CD14-positive monocyte (primary cell): Measurements from ENCODE around the gene RNF152. TPM values are rescaled to one million over a fixed set of nuclear protein-coding genes. Genes with fewer than 3 reads are reported as not detected.

Source experiments
- DNase-seq, 3 donors: peaks; one replicate each; pipeline ENCODE4 v3.0.0-alpha.2; 2011 to 2022
- H2AFZ ChIP-seq: 2 replicates; pipeline ENCODE4 v1.6.0; 2012; ENCODE audit warnings: mild to moderate bottlenecking, low read depth, low read length, inconsistent platforms; ENCODE audit not compliant: insufficient read depth, poor library complexity, severe bottlenecking
- H3K27ac ChIP-seq, 2 donors: 1 replicate in 1 of 2; 2 replicates in 1 of 2; pipeline ENCODE4 v1.5.1; 2012 to 2013; ENCODE audit warnings: low read length in 2 of 2, control low read depth in 1 of 2, inconsistent platforms in 1 of 2, low read depth in 1 of 2, mild to moderate bottlenecking in 1 of 2
- H3K27me3 ChIP-seq, 2 donors: one replicate each; pipeline versions ENCODE4 v1.6.0 to v1.6.1; 2011 to 2013; ENCODE audit warnings: low read length in 2 of 2; ENCODE audit not compliant: control insufficient read depth in 2 of 2, insufficient read depth in 2 of 2
- H3K36me3 ChIP-seq, 2 donors: replicated peaks in 1 of 2; 1 replicate in 1 of 2; 2 replicates in 1 of 2; pipeline versions ENCODE4 v1.5.1 to v1.6.1; 2012 to 2013; ENCODE audit warnings: low read length in 2 of 2, control low read depth in 1 of 2, inconsistent platforms in 1 of 2, mild to moderate bottlenecking in 1 of 2; ENCODE audit not compliant: insufficient read depth in 2 of 2, control insufficient read depth in 1 of 2
- H3K4me1 ChIP-seq, 2 donors: 1 replicate in 1 of 2; 2 replicates in 1 of 2; pipeline versions ENCODE4 v1.5.1 to v1.6.1; 2012 to 2013; ENCODE audit warnings: low read length in 2 of 2, control low read depth in 1 of 2, inconsistent platforms in 1 of 2, mild to moderate bottlenecking in 1 of 2, moderate library complexity in 1 of 2; ENCODE audit not compliant: insufficient read depth in 2 of 2, control insufficient read depth in 1 of 2
- H3K4me2 ChIP-seq: replicated peaks from 2 replicates; pipeline ENCODE3; 2012; ENCODE audit warnings: low read length, moderate library complexity, mild to moderate bottlenecking; ENCODE audit not compliant: poor library complexity, severe bottlenecking; ENCODE audit errors: extremely low read depth
- H3K4me3 ChIP-seq, 3 experiments: fragments of 200-600 bp in 1 of 3; sonication (generic) in 1 of 3; replicated peaks in 1 of 3; 1 replicate in 2 of 3; 2 replicates in 1 of 3; pipeline ENCODE4 v1.5.1; 2011 to 2013; ENCODE audit warnings: low read length in 3 of 3, mild to moderate bottlenecking in 3 of 3, control low read depth in 2 of 3, low read depth in 2 of 3, inconsistent platforms in 1 of 3, moderate library complexity in 1 of 3
- H3K79me2 ChIP-seq: 2 replicates; pipeline ENCODE4 v1.6.0; 2012; ENCODE audit warnings: mild to moderate bottlenecking, control low read depth, inconsistent platforms, low read length, moderate library complexity; ENCODE audit not compliant: insufficient read depth
- H3K9ac ChIP-seq: 2 replicates; pipeline ENCODE4 v1.6.0; 2017; ENCODE audit warnings: low read length, mild to moderate bottlenecking; ENCODE audit not compliant: insufficient read depth, poor library complexity, severe bottlenecking
- H3K9me3 ChIP-seq, 2 donors: replicated peaks in 1 of 2; 1 replicate in 1 of 2; 2 replicates in 1 of 2; pipeline versions ENCODE4 v1.5.1 to v1.6.1; 2012 to 2013; ENCODE audit warnings: low read length in 2 of 2, control low read depth in 1 of 2; ENCODE audit not compliant: control insufficient read depth in 1 of 2, insufficient read depth in 1 of 2
- H4K20me1 ChIP-seq: 2 replicates; pipeline ENCODE4 v1.6.0; 2012; ENCODE audit warnings: mild to moderate bottlenecking, low read length, control low read depth, moderate library complexity; ENCODE audit not compliant: insufficient read depth
- H3K27ac Mint-ChIP-seq, 7 donors: one replicate each; pipeline ENCODE4 v1.8.0; 2020; ENCODE audit warnings: mild to moderate bottlenecking in 7 of 7, mixed read lengths in 7 of 7, moderate library complexity in 6 of 7, inconsistent platforms in 2 of 7
- H3K27me3 Mint-ChIP-seq, 3 donors: one replicate each; pipeline ENCODE4 v1.8.0; 2021 to 2022; ENCODE audit warnings: low read depth in 3 of 3, mild to moderate bottlenecking in 3 of 3, mixed read lengths in 3 of 3, moderate library complexity in 3 of 3, inconsistent platforms in 1 of 3
- H3K36me3 Mint-ChIP-seq, 2 donors: one replicate each; pipeline ENCODE4 v1.8.0; 2020; ENCODE audit warnings: mixed read lengths in 2 of 2, inconsistent platforms in 1 of 2, mild to moderate bottlenecking in 1 of 2
- H3K4me1 Mint-ChIP-seq: one replicate; pipeline ENCODE4 v1.8.0; 2020; ENCODE audit warnings: mild to moderate bottlenecking, mixed read lengths
- H3K4me3 Mint-ChIP-seq, 2 donors: one replicate each; pipeline ENCODE4 v1.8.0; 2020; ENCODE audit warnings: mild to moderate bottlenecking in 2 of 2, mixed read lengths in 2 of 2, moderate library complexity in 1 of 2
- H3K9me3 Mint-ChIP-seq, 7 donors: one replicate each; pipeline ENCODE4 v1.8.0; 2020 to 2022; ENCODE audit warnings: mixed read lengths in 7 of 7, mild to moderate bottlenecking in 6 of 7, moderate library complexity in 6 of 7, inconsistent platforms in 2 of 7
- CTCF ChIP-seq: fragments of 200-600 bp; IDR thresholded peaks from one replicate; pipeline ENCODE4 v1.8.0; 2022; ENCODE audit warnings: antibody characterized with exemption, mild to moderate bottlenecking
- WGBS: methylation state at CpG from one replicate; pipeline ENCODE4 v1.1.5; 2013; ENCODE audit warnings: missing lambda C conversion rate; ENCODE audit not compliant: insufficient coverage; 5-methylcytosine and 5-hydroxymethylcytosine counted together
- intact Hi-C, 2 donors: fragments of 100-400 bp; cut with micrococcal nuclease; formaldehyde crosslinking; loops; one replicate each; pipeline versions ENCODE4 v1.15.0 to v1.15.1; 2023
- polyA plus RNA-seq, 3 donors: library from polyadenylated mRNA; depleted of rRNA in 1 of 3; unstranded in 2 of 3; stranded (reverse) in 1 of 3; fragments of 300-500 nt in 2 of 3; fragments of >200 nt in 1 of 3; fragmentation: Illumina TruSeq in 2 of 3; gene quantifications; 1 replicate in 2 of 3; 2 replicates in 1 of 3; pipeline ENCODE4 v1.2.3, GENCODE V29; 2012 to 2021

Gene RNF152
- polyA plus RNA-seq, 3 donors, result 0.03 to 0.54 (median 0.45) TPM

- intact Hi-C loops, result no loop called here
- no peak for TF ChIP-seq CTCF
- H3K4me3 ChIP-seq, result no peak overlapping the region
Observed at GRCh38 chr18:61869636-61870035, 23.2 kb downstream of the RNF152 start.

GRCh38 chr18:61865466-61866175 is 27.2 kb downstream of the RNF152 start:
- no peak overlapping the region for H3K27ac ChIP-seq
- no peak for TF ChIP-seq CTCF
- H3K4me2 ChIP-seq, result no peak overlapping the region
- intact Hi-C loops, result no loop called here
- no peaks in the 10 kb centered on the region for H3K36me3 ChIP-seq
- no peaks in the 10 kb centered on the region for H4K20me1 ChIP-seq
- Mint-ChIP-seq H3K27me3 (peaks cover 12 to 16% (median 13%) of the 10 kb centered on the region in 3 donors), H3K4me3 (no peak overlapping the region), H3K4me1 (no peaks in the 10 kb centered on the region), H3K9me3 (peaks cover 0 to 13% (median 3%) of the 10 kb centered on the region in 7 donors), H3K27ac (no peak overlapping the region), H3K36me3 (no peaks in the 10 kb centered on the region)
- H2AFZ ChIP-seq, result no peak overlapping the region
- no peaks in the 10 kb centered on the region for H3K27me3 ChIP-seq
- 100% methylated on average over 2 of the region's 3 CpGs for WGBS
- H3K4me3 ChIP-seq, result no peak overlapping the region
- no peak overlapping the region for H3K9ac ChIP-seq
- peaks cover 0 to 2% of the 10 kb centered on the region in 2 donors for H3K9me3 ChIP-seq
- H3K79me2 ChIP-seq, result no peaks in the 10 kb centered on the region
- H3K4me1 ChIP-seq, result no peaks in the 10 kb centered on the region
- no peak for DNase-seq

More at GRCh38 chr18:61869636-61870035, 23.2 kb downstream of the RNF152 start:
- no peaks in the 10 kb centered on the region for H3K4me1 Mint-ChIP-seq
- no peaks in the 10 kb centered on the region for H3K79me2 ChIP-seq
- no peak for DNase-seq
- no peak overlapping the region for H2AFZ ChIP-seq
- no peak overlapping the region for H3K9ac ChIP-seq
- H3K36me3 ChIP-seq, result no peaks in the 10 kb centered on the region
- H3K27ac ChIP-seq, result no peak overlapping the region
- H4K20me1 ChIP-seq, result no peaks in the 10 kb centered on the region
- H3K9me3 ChIP-seq, result no peaks in the 10 kb centered on the region
- H3K4me3 Mint-ChIP-seq, result no peak overlapping the region
- no peaks in the 10 kb centered on the region for H3K4me1 ChIP-seq
- no peak overlapping the region for H3K4me2 ChIP-seq
- H3K9me3 Mint-ChIP-seq, result peaks cover 0 to 10% (median 2%) of the 10 kb centered on the region in 7 donors
- peaks cover 8 to 12% (median 11%) of the 10 kb centered on the region in 3 donors for H3K27me3 Mint-ChIP-seq
- no CpG with 5 or more reads among the region's 4 CpGs for WGBS
- H3K27ac Mint-ChIP-seq, result no peak overlapping the region
- no peaks in the 10 kb centered on the region for H3K27me3 ChIP-seq
- no peaks in the 10 kb centered on the region for H3K36me3 Mint-ChIP-seq
